ENCODE data around the gene CCDC107.

CCDC107 gene

GRCh38 chr9:35667939-35668338 lies 9.8 kb downstream of the CCDC107 start:
- H3K27ac ChIP-seq (replicated peaks; ENCODE audit: low read length), result no peak overlapping the region
- WGBS, 2 donors (ENCODE audit: extremely low coverage in 2 of 2, insufficient read length in 2 of 2, insufficient replicate concordance in 1 of 2), result no CpG with 5 or more reads among the region's 3 CpGs
- peak overlapping the region; percentile 32 for H3K18ac ChIP-seq (ENCODE audit: low read length)
- H2BK120ac ChIP-seq (ENCODE audit: low read depth, low read length), result no peak overlapping the region
- peaks cover 0 to 3% of the 10 kb centered on the region in 2 donors for H3K9me3 ChIP-seq (replicated peaks in 1 of 2; ENCODE audit: control insufficient read depth in 2 of 2, insufficient read depth in 1 of 2, low read depth in 1 of 2, low read length in 2 of 2)
- peaks cover 0 to 9% (median 0%) of the 10 kb centered on the region in 3 experiments for H3K27me3 ChIP-seq (ENCODE audit: control insufficient read depth in 3 of 3, insufficient read depth in 3 of 3, low read depth in 1 of 3, low read length in 3 of 3)
- H2AK5ac ChIP-seq (ENCODE audit: low read depth, low read length), result no peak overlapping the region
- no peak overlapping the region for H3K14ac ChIP-seq (ENCODE audit: low read length)
- no peak overlapping the region for H3K4me2 ChIP-seq (ENCODE audit: insufficient read depth, low read length, poor library complexity, severe bottlenecking)
- peak overlapping the region in 1 of 2 donors; percentile 51 for H3K4me3 ChIP-seq (ENCODE audit: low read length in 2 of 2)
- H3K4ac ChIP-seq (ENCODE audit: low read length), result no peak overlapping the region
- peaks cover 4 to 9% of the 10 kb centered on the region in 2 donors for H3K36me3 ChIP-seq (replicated peaks in 1 of 2; ENCODE audit: control insufficient read depth in 2 of 2, insufficient read depth in 2 of 2, low read length in 2 of 2)
- H2BK12ac ChIP-seq (ENCODE audit: low read length), result no peak overlapping the region
- no peak overlapping the region for H2BK5ac ChIP-seq (ENCODE audit: low read length)
- no peak overlapping the region for H3K23ac ChIP-seq (ENCODE audit: low read depth, low read length, poor library complexity)
- peaks cover 5 to 12% of the 10 kb centered on the region in 2 donors for H3K4me1 ChIP-seq (ENCODE audit: control insufficient read depth in 2 of 2, insufficient read depth in 1 of 2, low read depth in 1 of 2, low read length in 2 of 2)
- no peak overlapping the region for H3K9ac ChIP-seq (ENCODE audit: low read depth, low read length, poor library complexity)
- DNase-seq (ENCODE audit: low spot score), result no peak
- no peak overlapping the region for H4K8ac ChIP-seq (ENCODE audit: low read depth, low read length)
- H2BK15ac ChIP-seq (ENCODE audit: low read length), result no peak overlapping the region
- H4K91ac ChIP-seq (ENCODE audit: low read depth, low read length, poor library complexity), result no peak overlapping the region
- peaks cover 8% of the 10 kb centered on the region for H3K79me1 ChIP-seq (ENCODE audit: low read depth, low read length)
- H2AFZ ChIP-seq (ENCODE audit: low read length), result peak overlapping the region; percentile 33

GRCh38 chr9:35669331-35670145 lies 11.4 kb downstream of the CCDC107 start:
- no peak overlapping the region for H3K9ac ChIP-seq (ENCODE audit: low read depth, low read length, poor library complexity)
- H4K91ac ChIP-seq (ENCODE audit: low read depth, low read length, poor library complexity), result no peak overlapping the region
- H2BK15ac ChIP-seq (ENCODE audit: low read length), result no peak overlapping the region
- no peak overlapping the region for H2BK5ac ChIP-seq (ENCODE audit: low read length)
- H2BK120ac ChIP-seq (ENCODE audit: low read depth, low read length), result no peak overlapping the region
- H3K23ac ChIP-seq (ENCODE audit: low read depth, low read length, poor library complexity), result no peak overlapping the region
- no peak overlapping the region for H3K18ac ChIP-seq (ENCODE audit: low read length)
- H3K4me1 ChIP-seq (ENCODE audit: control insufficient read depth in 2 of 2, insufficient read depth in 1 of 2, low read depth in 1 of 2, low read length in 2 of 2), result peaks cover under 1 to 1% of the 10 kb centered on the region in 2 donors
- WGBS, 2 donors (ENCODE audit: extremely low coverage in 2 of 2, insufficient read length in 2 of 2, insufficient replicate concordance in 1 of 2), result no CpG with 5 or more reads among the region's 6 CpGs
- peaks cover 0 to 3% of the 10 kb centered on the region in 2 donors for H3K9me3 ChIP-seq (replicated peaks in 1 of 2; ENCODE audit: control insufficient read depth in 2 of 2, insufficient read depth in 1 of 2, low read depth in 1 of 2, low read length in 2 of 2)
- no peak overlapping the region for H2BK12ac ChIP-seq (ENCODE audit: low read length)
- H4K8ac ChIP-seq (ENCODE audit: low read depth, low read length), result no peak overlapping the region
- DNase-seq (ENCODE audit: low spot score), result no peak
- H3K4me3 ChIP-seq (ENCODE audit: low read length in 2 of 2), result no peak overlapping the region
- H3K36me3 ChIP-seq (replicated peaks in 1 of 2; ENCODE audit: control insufficient read depth in 2 of 2, insufficient read depth in 2 of 2, low read length in 2 of 2), result no peaks in the 10 kb centered on the region
- H3K4ac ChIP-seq (ENCODE audit: low read length), result no peak overlapping the region
- H3K14ac ChIP-seq (ENCODE audit: low read length), result no peak overlapping the region
- peaks cover 4% of the 10 kb centered on the region for H3K79me1 ChIP-seq (ENCODE audit: low read depth, low read length)
- peaks cover 0 to 25% (median 0%) of the 10 kb centered on the region in 3 experiments for H3K27me3 ChIP-seq (ENCODE audit: control insufficient read depth in 3 of 3, insufficient read depth in 3 of 3, low read depth in 1 of 3, low read length in 3 of 3)
- peak overlapping the region; percentile 19 for H2AFZ ChIP-seq (ENCODE audit: low read length)
- no peak overlapping the region for H2AK5ac ChIP-seq (ENCODE audit: low read depth, low read length)
- no peak overlapping the region for H3K4me2 ChIP-seq (ENCODE audit: insufficient read depth, low read length, poor library complexity, severe bottlenecking)
- no peak overlapping the region for H3K27ac ChIP-seq (replicated peaks; ENCODE audit: low read length)

GRCh38 chr9:35673132-35674024 lies 15.3 kb downstream of the CCDC107 start, which contains the start of gene CA9:
TSS of gene CA9 (plus strand) at chr9:35673928. CDS start at chr9:35673960, 32 bp downstream.
- no peak within 1 kb of the TSS for H2AFZ ChIP-seq (ENCODE audit: low read length)
- H3K4me2 ChIP-seq (ENCODE audit: insufficient read depth, low read length, poor library complexity, severe bottlenecking), result no peak within 1 kb of the TSS
- DNase-seq (ENCODE audit: low spot score), result no peak
- no peak within 1 kb of the TSS for H2BK5ac ChIP-seq (ENCODE audit: low read length)
- no peak within 1 kb of the TSS for H3K4me3 ChIP-seq (ENCODE audit: low read length in 2 of 2)
- peak within 1 kb of the TSS; percentile 77 for H3K23ac ChIP-seq (ENCODE audit: low read depth, low read length, poor library complexity)
- WGBS, 2 donors (ENCODE audit: extremely low coverage in 2 of 2, insufficient read length in 2 of 2, insufficient replicate concordance in 1 of 2), result no CpG with 5 or more reads among the region's 10 CpGs
- no peaks in the 10 kb centered on the region for H3K9me3 ChIP-seq (replicated peaks in 1 of 2; ENCODE audit: control insufficient read depth in 2 of 2, insufficient read depth in 1 of 2, low read depth in 1 of 2, low read length in 2 of 2)
- H2AK5ac ChIP-seq (ENCODE audit: low read depth, low read length), result peak within 1 kb of the TSS; percentile 91
- H3K27me3 ChIP-seq (ENCODE audit: control insufficient read depth in 3 of 3, insufficient read depth in 3 of 3, low read depth in 1 of 3, low read length in 3 of 3), result peaks cover 0 to 34% (median 0%) of the 10 kb centered on the region in 3 experiments
- H3K4me1 ChIP-seq (ENCODE audit: control insufficient read depth in 2 of 2, insufficient read depth in 1 of 2, low read depth in 1 of 2, low read length in 2 of 2), result peaks cover 0 to 6% of the 10 kb centered on the region in 2 donors
- H2BK15ac ChIP-seq (ENCODE audit: low read length), result peak within 1 kb of the TSS; percentile 72
- no peak within 1 kb of the TSS for H2BK120ac ChIP-seq (ENCODE audit: low read depth, low read length)
- no peak within 1 kb of the TSS for H3K18ac ChIP-seq (ENCODE audit: low read length)
- H3K36me3 ChIP-seq (replicated peaks in 1 of 2; ENCODE audit: control insufficient read depth in 2 of 2, insufficient read depth in 2 of 2, low read length in 2 of 2), result no peaks in the 10 kb centered on the region
- no peak within 1 kb of the TSS for H4K8ac ChIP-seq (ENCODE audit: low read depth, low read length)
- H3K4ac ChIP-seq (ENCODE audit: low read length), result peak within 1 kb of the TSS; percentile 8
- H3K79me1 ChIP-seq (ENCODE audit: low read depth, low read length), result no peaks in the 10 kb centered on the region
- peak within 1 kb of the TSS; percentile 50 for H3K9ac ChIP-seq (ENCODE audit: low read depth, low read length, poor library complexity)
- H3K14ac ChIP-seq (ENCODE audit: low read length), result no peak within 1 kb of the TSS
- no peak within 1 kb of the TSS for H2BK12ac ChIP-seq (ENCODE audit: low read length)
- no peak within 1 kb of the TSS for H4K91ac ChIP-seq (ENCODE audit: low read depth, low read length, poor library complexity)
- H3K27ac ChIP-seq (replicated peaks; ENCODE audit: low read length), result no peak within 1 kb of the TSS

- Histone ChIP-seq H3K36me3 (replicated peaks in 1 of 2; ENCODE audit: control insufficient read depth in 2 of 2, insufficient read depth in 2 of 2, low read length in 2 of 2) (no peaks in the 10 kb centered on the region), H4K91ac (ENCODE audit: low read depth, low read length, poor library complexity) (no peak overlapping the region), H3K4me3 (ENCODE audit: low read length in 2 of 2) (no peak overlapping the region), H2BK120ac (ENCODE audit: low read depth, low read length) (no peak overlapping the region), H4K8ac (ENCODE audit: low read depth, low read length) (no peak overlapping the region), H3K4me1 (ENCODE audit: control insufficient read depth in 2 of 2, insufficient read depth in 1 of 2, low read depth in 1 of 2, low read length in 2 of 2) (peaks cover 0 to 6% of the 10 kb centered on the region in 2 donors), H3K9me3 (replicated peaks in 1 of 2; ENCODE audit: control insufficient read depth in 2 of 2, insufficient read depth in 1 of 2, low read depth in 1 of 2, low read length in 2 of 2) (no peaks in the 10 kb centered on the region), H3K4ac (ENCODE audit: low read length) (no peak overlapping the region), H3K79me1 (ENCODE audit: low read depth, low read length) (no peaks in the 10 kb centered on the region), H3K23ac (ENCODE audit: low read depth, low read length, poor library complexity) (peak overlapping the region; percentile 77), H3K9ac (ENCODE audit: low read depth, low read length, poor library complexity) (no peak overlapping the region), H2AFZ (ENCODE audit: low read length) (no peak overlapping the region), H2BK5ac (ENCODE audit: low read length) (no peak overlapping the region), H2BK15ac (ENCODE audit: low read length) (peak overlapping the region; percentile 72), H3K27me3 (ENCODE audit: control insufficient read depth in 3 of 3, insufficient read depth in 3 of 3, low read depth in 1 of 3, low read length in 3 of 3) (peaks cover 0 to 34% (median 0%) of the 10 kb centered on the region in 3 experiments), H3K4me2 (ENCODE audit: insufficient read depth, low read length, poor library complexity, severe bottlenecking) (no peak overlapping the region), H3K18ac (ENCODE audit: low read length) (no peak overlapping the region), H3K27ac (replicated peaks; ENCODE audit: low read length) (no peak overlapping the region), H2AK5ac (ENCODE audit: low read depth, low read length) (peak overlapping the region; percentile 91), H2BK12ac (ENCODE audit: low read length) (no peak overlapping the region), H3K14ac (ENCODE audit: low read length) (no peak overlapping the region)
- no CpG with 5 or more reads among the region's 3 CpGs for WGBS, 2 donors (ENCODE audit: extremely low coverage in 2 of 2, insufficient read length in 2 of 2, insufficient replicate concordance in 1 of 2)
- no peak for DNase-seq (ENCODE audit: low spot score)
Observed at GRCh38 chr9:35674025-35674361, 15.9 kb downstream of the CCDC107 start.
